SK-N-SH (cell line): ENCODE measurements around the gene JAG2. TPM values are rescaled to one million over a fixed set of nuclear protein-coding genes. Genes with fewer than 3 reads are reported as not detected.

ENCODE experiments used
- CTCF ChIA-PET: fragments of 300-600, 350-600 bp; formaldehyde crosslinking; extraction: SDS; loops from one replicate; lab custom pipeline; 2021; lab: Yijun Ruan, JAX
- POLR2A ChIA-PET: fragments of 350-600 bp; sonication (Branson Sonifier 250); formaldehyde crosslinking; extraction: SDS; loops from one replicate; lab custom pipeline; 2020; ENCODE audit warnings: antibody characterized with exemption, inconsistent platforms; lab: Yijun Ruan, JAX
- DNase-seq: peaks from one replicate; pipeline ENCODE4 v3.0.0; 2012
- H2AFZ ChIP-seq: fragments of 200-600 bp; sonication (generic); 2 replicates; pipeline ENCODE4 v1.8.1; 2016; ENCODE audit warnings: antibody characterized with exemption, mild to moderate bottlenecking, low read depth
- H3F3A ChIP-seq: fragments of 200-600 bp; sonication (generic); replicated peaks from 2 replicates; pipeline ENCODE3; 2016; ENCODE audit warnings: antibody characterized with exemption, mild to moderate bottlenecking; ENCODE audit not compliant: insufficient read depth
- H3K27ac ChIP-seq, 2 experiments: fragments of 200-500 bp in 1 of 2; fragments of 200-600 bp in 1 of 2; sonication (Bioruptor generic) in 1 of 2; sonication (generic), shearing (Covaris generic) in 1 of 2; 2 replicates each; pipeline versions ENCODE4 v1.5.1 to v1.6.1; 2014 to 2016; ENCODE audit warnings: low read depth in 2 of 2, inconsistent platforms in 1 of 2, low read length in 1 of 2, mild to moderate bottlenecking in 1 of 2, mixed read lengths in 1 of 2
- H3K27me3 ChIP-seq: fragments of 200-600 bp; sonication (generic), shearing (Covaris generic); 2 replicates; pipeline ENCODE4 v1.6.1; 2016; ENCODE audit warnings: mixed run types; ENCODE audit not compliant: insufficient read depth
- H3K36me3 ChIP-seq, 2 experiments: fragments of 200-500 bp in 1 of 2; fragments of 200-600 bp in 1 of 2; sonication (Bioruptor generic) in 1 of 2; sonication (generic) in 1 of 2; replicated peaks in 1 of 2; 2 replicates each; pipeline versions ENCODE3 to v1.5.1; 2014 to 2016; ENCODE audit warnings: low read length in 1 of 2, mild to moderate bottlenecking in 1 of 2; ENCODE audit not compliant: insufficient read depth in 2 of 2, control insufficient read depth in 1 of 2
- H3K4me1 ChIP-seq, 2 experiments: fragments of 200-500 bp in 1 of 2; fragments of 200-600 bp in 1 of 2; sonication (Bioruptor generic) in 1 of 2; sonication (generic), shearing (Covaris generic) in 1 of 2; 2 replicates each; pipeline versions ENCODE4 v1.5.1 to v1.6.1; 2014 to 2016; ENCODE audit warnings: low read depth in 1 of 2, low read length in 1 of 2, mixed run types in 1 of 2; ENCODE audit not compliant: insufficient read depth in 2 of 2, control insufficient read depth in 1 of 2
- H3K4me2 ChIP-seq: fragments of 200-600 bp; sonication (generic), shearing (Covaris generic); 2 replicates; pipeline ENCODE4 v1.6.1; 2017; ENCODE audit warnings: mixed run types
- H3K4me3 ChIP-seq, 2 experiments: fragments of 200-500 bp in 1 of 2; fragments of 200-600 bp in 1 of 2; sonication (Bioruptor generic) in 1 of 2; sonication (generic), shearing (Covaris generic) in 1 of 2; 2 replicates each; pipeline versions ENCODE4 v1.5.1 to v1.8.1; 2014 to 2016; ENCODE audit warnings: low read depth in 2 of 2, inconsistent platforms in 1 of 2, low read length in 1 of 2, mild to moderate bottlenecking in 1 of 2, mixed read lengths in 1 of 2, moderate library complexity in 1 of 2
- H3K79me2 ChIP-seq: fragments of 200-600 bp; sonication (generic); 2 replicates; pipeline ENCODE4 v1.8.1; 2017; ENCODE audit warnings: mild to moderate bottlenecking; ENCODE audit not compliant: insufficient read depth
- H3K9ac ChIP-seq: fragments of 200-600 bp; sonication (generic); 2 replicates; pipeline ENCODE4 v1.6.1; 2017; ENCODE audit warnings: mixed run types
- H3K9me2 ChIP-seq: fragments of 200-600 bp; sonication (generic); 2 replicates; pipeline ENCODE4 v1.6.1; 2017; ENCODE audit warnings: mixed run types
- H3K9me3 ChIP-seq: fragments of 200-600 bp; sonication (generic); 2 replicates; pipeline ENCODE4 v1.6.1; 2017; ENCODE audit warnings: mixed run types, mild to moderate bottlenecking, moderate library complexity
- H4K20me1 ChIP-seq: fragments of 200-600 bp; sonication (generic); 2 replicates; pipeline ENCODE4 v1.6.1; 2017; ENCODE audit warnings: mild to moderate bottlenecking, mixed run types; ENCODE audit not compliant: insufficient read depth
- CHD2 ChIP-seq: fragments of 150-350 bp; IDR thresholded peaks from 2 replicates; pipeline ENCODE4 v1.6.1; 2018; ENCODE audit warnings: low read length; ENCODE audit not compliant: partially characterized antibody
- CTCF ChIP-seq: fragments of 200-600 bp; sonication (generic); IDR thresholded peaks from 2 replicates; pipeline ENCODE4 v1.6.1; 2017; ENCODE audit warnings: antibody characterized with exemption, mild to moderate bottlenecking, moderate library complexity
- ELF1 ChIP-seq: IDR thresholded peaks from 2 replicates; pipeline ENCODE4 v1.4.0; 2012
- FOSL2 ChIP-seq: IDR thresholded peaks from 2 replicates; pipeline ENCODE4 v1.4.0; 2012; ENCODE audit warnings: low read depth, mild to moderate bottlenecking, moderate library complexity, borderline replicate concordance
- FOXJ3 ChIP-seq: sonication (generic); formaldehyde crosslinking; IDR thresholded peaks from 2 replicates; pipeline ENCODE4 v1.5.1; 2020; ENCODE audit warnings: mild to moderate bottlenecking, missing genetic modification reagents
- GATA2 ChIP-seq: sonication (generic); formaldehyde crosslinking; IDR thresholded peaks from 2 replicates; pipeline ENCODE4 v1.5.0; 2020; ENCODE audit warnings: mild to moderate bottlenecking, missing genetic modification reagents
- IRF3 ChIP-seq: fragments of 150-350 bp; IDR thresholded peaks from 2 replicates; pipeline ENCODE4 v1.6.1; 2016; ENCODE audit warnings: mild to moderate bottlenecking, low read depth, low read length
- MEF2A ChIP-seq: IDR thresholded peaks from 2 replicates; pipeline ENCODE4 v1.4.0; 2012; ENCODE audit warnings: low read depth, borderline replicate concordance
- NFIC ChIP-seq: IDR thresholded peaks from 2 replicates; pipeline ENCODE4 v1.4.0; 2012; ENCODE audit warnings: borderline replicate concordance
- PBX3 ChIP-seq: IDR thresholded peaks from 2 replicates; pipeline ENCODE4; 2012
- POLR2AphosphoS5 ChIP-seq: IDR thresholded peaks from 2 replicates; pipeline ENCODE4 v1.6.1; 2012; ENCODE audit warnings: low read depth, low read length
- RCOR1 ChIP-seq: fragments of 150-350 bp; IDR thresholded peaks from 2 replicates; pipeline ENCODE4 v1.6.1; 2017; ENCODE audit warnings: antibody characterized with exemption, low read length
- RFX5 ChIP-seq: IDR thresholded peaks from 2 replicates; pipeline ENCODE4 v1.6.1; 2012; ENCODE audit warnings: mild to moderate bottlenecking, improper control_type of control experiment, low read length
- RXRA ChIP-seq: IDR thresholded peaks from 2 replicates; pipeline ENCODE4 v1.4.0; 2012; ENCODE audit warnings: low read depth, mild to moderate bottlenecking, borderline replicate concordance
- SIN3A ChIP-seq: IDR thresholded peaks from 2 replicates; pipeline ENCODE4 v1.6.1; 2012; ENCODE audit warnings: low read depth, mild to moderate bottlenecking, low read length, moderate library complexity, borderline replicate concordance
- TAF1 ChIP-seq: IDR thresholded peaks from 2 replicates; pipeline ENCODE4 v1.6.1; 2012; ENCODE audit warnings: low read depth, mild to moderate bottlenecking, low read length, moderate library complexity, borderline replicate concordance
- TCF12 ChIP-seq: IDR thresholded peaks from 2 replicates; pipeline ENCODE4 v1.4.0; 2012
- TEAD4 ChIP-seq: IDR thresholded peaks from 2 replicates; pipeline ENCODE4 v1.4.0; 2012; ENCODE audit warnings: mild to moderate bottlenecking, borderline replicate concordance; ENCODE audit not compliant: insufficient read depth
- USF2 ChIP-seq: fragments of 150-350 bp; IDR thresholded peaks from 2 replicates; pipeline ENCODE4 v1.6.1; 2017; ENCODE audit warnings: antibody characterized with exemption, low read length, low read depth, borderline replicate concordance
- YY1 ChIP-seq: IDR thresholded peaks from 2 replicates; pipeline ENCODE4 v1.4.0; 2012; ENCODE audit warnings: low read depth, mild to moderate bottlenecking
- WGBS: methylation state at CpG from one replicate; pipeline ENCODE4 v1.1.6; 2017; ENCODE audit warnings: low lambda C conversion rate; 5-methylcytosine and 5-hydroxymethylcytosine counted together
- polyA plus RNA-seq, 3 experiments: library from polyadenylated mRNA; depleted of rRNA; stranded (reverse); fragments of >200 nt; gene quantifications; 2 replicates each; pipeline ENCODE4 v1.2.3, GENCODE V29; 2012

The JAG2 gene
- polyA plus RNA-seq, 1 of the 3 experiments (the other 2 are of a cell fraction) = 1.7 TPM

- Histone ChIP-seq H3K27me3 (no peaks in the 10 kb centered on the region), H3K79me2 (no peaks in the 10 kb centered on the region), H3K9ac (no peak overlapping the region), H3K36me3 (no peaks in the 10 kb centered on the region), H4K20me1 (no peaks in the 10 kb centered on the region), H3K27ac (no peak overlapping the region), H3F3A (no peaks in the 10 kb centered on the region), H3K9me2 (no peaks in the 10 kb centered on the region), H3K4me1 (no peaks in the 10 kb centered on the region), H3K4me2 (no peak overlapping the region), H2AFZ (no peak overlapping the region), H3K4me3 (no peak overlapping the region), H3K9me3 (no peaks in the 10 kb centered on the region)
- ChIA-PET CTCF (interaction anchor here (1.4 kb wide), 1 partner anchor 29 kb away, joined by 3 read pairs; the partner anchor contains the start of gene JAG2), POLR2A (no interaction called here)
- TF ChIP-seq RXRA = no peak
- no peak for TF ChIP-seq RFX5
- TF ChIP-seq NFIC = no peak
- TF ChIP-seq FOSL2 = no peak
- TF ChIP-seq MEF2A = no peak
- no peak for TF ChIP-seq GATA2 (CRISPR knock-in tag)
- no peak for TF ChIP-seq SIN3A
- TF ChIP-seq TAF1 = no peak
- TF ChIP-seq USF2 = no peak
- TF ChIP-seq TCF12 = no peak
- no peak for TF ChIP-seq ELF1
- TF ChIP-seq CHD2 = no peak
- no peak for TF ChIP-seq TEAD4
- WGBS = 83% methylated on average over 1 of the region's 10 CpGs
- DNase-seq = no peak
Measured at GRCh38 chr14:105139212-105139825, 29.3 kb downstream of the JAG2 start.

- no peak overlapping the region for H3K9ac ChIP-seq
- H3K4me1 ChIP-seq = no peaks in the 10 kb centered on the region
- no peaks in the 10 kb centered on the region for H4K20me1 ChIP-seq
- no peaks in the 10 kb centered on the region for H3F3A ChIP-seq
- no CpG with 5 or more reads among the region's 15 CpGs for WGBS
- no peaks in the 10 kb centered on the region for H3K36me3 ChIP-seq
- no peak for DNase-seq
- CTCF ChIA-PET = interaction anchor here (1.4 kb wide), 1 partner anchor 29 kb away, joined by 3 read pairs; the partner anchor contains the start of gene JAG2
- POLR2A ChIA-PET = no interaction called here
- H3K9me3 ChIP-seq = no peaks in the 10 kb centered on the region
- no peaks in the 10 kb centered on the region for H3K79me2 ChIP-seq
- no peak overlapping the region for H3K4me3 ChIP-seq
- no peak overlapping the region for H3K4me2 ChIP-seq
- no peaks in the 10 kb centered on the region for H3K27me3 ChIP-seq
- H3K27ac ChIP-seq = no peak overlapping the region
- no peak overlapping the region for H2AFZ ChIP-seq
- no peaks in the 10 kb centered on the region for H3K9me2 ChIP-seq
- TF ChIP-seq YY1 (no peak), RXRA (no peak), FOXJ3 (CRISPR knock-in tag) (no peak), POLR2AphosphoS5 (no peak), CTCF (no peak), IRF3 (no peak), MEF2A (no peak), PBX3 (no peak), RCOR1 (no peak)
Measured at GRCh38 chr14:105138551-105139111, 29.9 kb downstream of the JAG2 start.
